Trophoblast cell (in vitro differentiated cells and primary cell): ENCODE data around the gene CHTF18.

Experiments
- DNase-seq, 2 donors: peaks; one replicate each; pipeline ENCODE4 v3.0.0-alpha.2; 2016
- H2AFZ ChIP-seq: 2 replicates; pipeline ENCODE4 v1.6.1; 2013; ENCODE audit warnings: low read length, moderate library complexity, mild to moderate bottlenecking; ENCODE audit not compliant: insufficient read depth, poor library complexity
- H2AK5ac ChIP-seq: 2 replicates; pipeline ENCODE4 v1.6.1; 2013; ENCODE audit warnings: mild to moderate bottlenecking, low read length
- H2BK120ac ChIP-seq: 2 replicates; pipeline ENCODE4 v1.6.1; 2013; ENCODE audit warnings: low read length, mild to moderate bottlenecking, moderate library complexity; ENCODE audit not compliant: insufficient read depth, poor library complexity
- H2BK12ac ChIP-seq: 2 replicates; pipeline ENCODE4 v1.6.1; 2013; ENCODE audit warnings: mild to moderate bottlenecking, low read length, moderate library complexity
- H2BK5ac ChIP-seq: 2 replicates; pipeline ENCODE4 v1.6.1; 2013; ENCODE audit warnings: low read length, low read depth, moderate library complexity, mild to moderate bottlenecking; ENCODE audit not compliant: poor library complexity
- H3K14ac ChIP-seq: 2 replicates; pipeline ENCODE4 v1.6.1; 2013; ENCODE audit warnings: mild to moderate bottlenecking, low read length
- H3K18ac ChIP-seq: 2 replicates; pipeline ENCODE4 v1.6.1; 2013; ENCODE audit warnings: mild to moderate bottlenecking, low read length
- H3K23ac ChIP-seq: 2 replicates; pipeline ENCODE4 v1.6.1; 2013; ENCODE audit warnings: low read length
- H3K27ac ChIP-seq: 2 replicates; pipeline ENCODE4 v1.5.1; 2013; ENCODE audit warnings: low read depth, mild to moderate bottlenecking, inconsistent platforms, low read length, moderate library complexity
- H3K27me3 ChIP-seq: 2 replicates; pipeline ENCODE4 v1.6.1; 2013; ENCODE audit warnings: inconsistent platforms, mild to moderate bottlenecking, low read length, moderate library complexity; ENCODE audit not compliant: insufficient read depth
- H3K36me3 ChIP-seq, 2 experiments: 1 replicate in 1 of 2; 2 replicates in 1 of 2; pipeline ENCODE4 v1.6.1; 2013; ENCODE audit warnings: low read length in 2 of 2, mild to moderate bottlenecking in 2 of 2, moderate library complexity in 1 of 2; ENCODE audit not compliant: insufficient read depth in 2 of 2, control insufficient read depth in 1 of 2
- H3K4ac ChIP-seq: 2 replicates; pipeline ENCODE4 v1.6.1; 2013; ENCODE audit warnings: low read depth, mild to moderate bottlenecking, low read length, moderate library complexity
- H3K4me1 ChIP-seq, 2 experiments: 1 replicate in 1 of 2; 2 replicates in 1 of 2; pipeline ENCODE4 v1.6.1; 2013; ENCODE audit warnings: low read length in 2 of 2, mild to moderate bottlenecking in 2 of 2, moderate library complexity in 1 of 2; ENCODE audit not compliant: insufficient read depth in 2 of 2, control insufficient read depth in 1 of 2
- H3K4me2 ChIP-seq: 2 replicates; pipeline ENCODE4 v1.6.1; 2013; ENCODE audit warnings: inconsistent platforms, mild to moderate bottlenecking, low read length, moderate library complexity
- H3K4me3 ChIP-seq: 2 replicates; pipeline ENCODE4 v1.5.1; 2013; ENCODE audit warnings: mild to moderate bottlenecking, low read depth, low read length, inconsistent platforms
- H3K79me1 ChIP-seq: one replicate; pipeline ENCODE4 v1.6.1; 2013; ENCODE audit warnings: low read length
- H3K79me2 ChIP-seq: 2 replicates; pipeline ENCODE4 v1.6.1; 2013; ENCODE audit warnings: low read length, mild to moderate bottlenecking; ENCODE audit not compliant: control insufficient read depth, insufficient read depth, poor library complexity
- H3K9ac ChIP-seq: 2 replicates; pipeline ENCODE4 v1.6.1; 2013; ENCODE audit warnings: mild to moderate bottlenecking, low read length
- H3K9me3 ChIP-seq: 2 replicates; pipeline ENCODE4 v1.6.1; 2013; ENCODE audit warnings: low read depth, mild to moderate bottlenecking, control low read depth, inconsistent platforms, low read length; ENCODE audit not compliant: insufficient read depth
- H4K12ac ChIP-seq: 2 replicates; pipeline ENCODE4 v1.6.1; 2013; ENCODE audit warnings: low read depth, mild to moderate bottlenecking, low read length, moderate library complexity
- H4K8ac ChIP-seq: 2 replicates; pipeline ENCODE4 v1.6.1; 2013; ENCODE audit warnings: low read depth, mild to moderate bottlenecking, low read length, moderate library complexity
- H4K91ac ChIP-seq: one replicate; pipeline ENCODE4 v1.6.1; 2013; ENCODE audit warnings: low read depth, mild to moderate bottlenecking, low read length, moderate library complexity
- WGBS: extraction: QIAGEN DNeasy Blood & Tissue Kit; methylation state at CpG from one replicate; pipeline ENCODE4 v1.1.7; 2013; ENCODE audit warnings: missing lambda C conversion rate; ENCODE audit not compliant: insufficient read length, insufficient coverage; ENCODE audit errors: extremely low coverage; 5-methylcytosine and 5-hydroxymethylcytosine counted together

CHTF18 gene

DNA sequence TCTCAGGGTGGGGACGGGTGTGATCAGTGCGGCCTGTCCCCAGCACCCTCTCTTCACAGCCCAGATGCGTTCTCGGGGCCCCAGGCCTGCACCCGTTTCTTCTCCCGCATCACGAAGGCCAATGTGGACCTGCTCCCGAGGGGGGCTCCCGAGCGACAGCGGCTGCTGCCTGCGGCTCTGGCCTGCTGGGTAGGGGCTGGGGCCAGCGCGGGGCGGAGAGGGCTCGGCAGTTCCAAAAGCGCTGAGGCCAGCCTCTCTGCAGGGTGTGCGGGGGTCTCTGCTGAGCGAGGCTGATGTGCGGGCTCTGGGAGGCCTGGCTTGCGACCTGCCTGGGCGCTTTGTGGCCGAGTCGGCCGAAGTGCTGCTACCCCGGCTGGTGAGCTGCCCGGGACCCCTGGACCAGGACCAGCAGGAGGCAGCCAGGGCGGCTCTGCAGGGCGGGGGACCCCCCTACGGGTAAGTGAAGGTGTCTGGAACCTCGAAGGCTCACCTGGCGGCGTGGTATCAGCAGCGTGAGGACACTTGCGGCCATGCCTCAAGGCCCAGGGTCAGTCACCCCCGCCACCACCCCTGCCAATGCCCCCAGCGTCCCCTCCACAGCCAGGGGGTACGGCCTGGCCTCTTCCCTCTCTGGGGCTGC lies 23.5 kb upstream of the CHTF18 start:
- Histone ChIP-seq H2BK120ac (no peak overlapping the region), H3K9me3 (peaks cover 4% of the 10 kb centered on the region), H3K18ac (no peak overlapping the region), H3K4me2 (no peak overlapping the region), H4K91ac (no peak overlapping the region), H3K36me3 (no peaks in the 10 kb centered on the region), H3K4me1 (peaks cover 7 to 9% of the 10 kb centered on the region in 2 experiments), H2BK12ac (no peak overlapping the region), H2AFZ (no peak overlapping the region), H3K27me3 (no peaks in the 10 kb centered on the region), H3K79me1 (no peaks in the 10 kb centered on the region), H3K27ac (no peak overlapping the region), H2BK5ac (no peak overlapping the region), H3K14ac (no peak overlapping the region), H4K8ac (no peak overlapping the region), H3K23ac (no peak overlapping the region), H3K79me2 (no peaks in the 10 kb centered on the region), H4K12ac (no peak overlapping the region), H3K4me3 (no peak overlapping the region), H3K4ac (no peak overlapping the region), H3K9ac (no peak overlapping the region), H2AK5ac (no peak overlapping the region)
- WGBS = no CpG with 5 or more reads among the region's 38 CpGs
- DNase-seq = no peak

DNA sequence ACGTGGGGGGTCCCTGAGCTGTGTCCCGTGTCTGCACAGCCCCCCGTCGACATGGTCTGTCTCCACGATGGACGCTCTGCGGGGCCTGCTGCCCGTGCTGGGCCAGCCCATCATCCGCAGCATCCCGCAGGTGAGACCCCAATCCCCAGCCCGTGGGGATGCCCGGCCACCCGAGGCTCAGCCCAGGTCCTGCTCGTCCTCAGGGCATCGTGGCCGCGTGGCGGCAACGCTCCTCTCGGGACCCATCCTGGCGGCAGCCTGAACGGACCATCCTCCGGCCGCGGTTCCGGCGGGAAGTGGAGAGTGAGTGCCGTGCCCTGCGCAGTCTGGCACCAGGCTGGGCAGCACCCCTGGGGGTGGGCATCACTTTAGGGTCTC lies 22.9 kb upstream of the CHTF18 start:
- no peak overlapping the region for H3K18ac ChIP-seq
- H3K4me1 ChIP-seq = peaks cover 2 to 4% of the 10 kb centered on the region in 2 experiments
- no peaks in the 10 kb centered on the region for H3K79me2 ChIP-seq
- no peaks in the 10 kb centered on the region for H3K79me1 ChIP-seq
- no peak overlapping the region for H3K23ac ChIP-seq
- no peaks in the 10 kb centered on the region for H3K27me3 ChIP-seq
- no peak overlapping the region for H3K4me2 ChIP-seq
- no peak overlapping the region for H4K12ac ChIP-seq
- no peak overlapping the region for H3K14ac ChIP-seq
- no peak overlapping the region for H4K91ac ChIP-seq
- no peak overlapping the region for H3K4ac ChIP-seq
- H2AK5ac ChIP-seq = no peak overlapping the region
- no peak overlapping the region for H3K27ac ChIP-seq
- no CpG with 5 or more reads among the region's 29 CpGs for WGBS
- no peaks in the 10 kb centered on the region for H3K36me3 ChIP-seq
- no peak for DNase-seq
- no peak overlapping the region for H4K8ac ChIP-seq
- no peak overlapping the region for H2BK12ac ChIP-seq
- H2BK120ac ChIP-seq = no peak overlapping the region
- H3K9ac ChIP-seq = no peak overlapping the region
- peaks cover 4% of the 10 kb centered on the region for H3K9me3 ChIP-seq
- H2BK5ac ChIP-seq = no peak overlapping the region
- H2AFZ ChIP-seq = no peak overlapping the region
- no peak overlapping the region for H3K4me3 ChIP-seq

DNA sequence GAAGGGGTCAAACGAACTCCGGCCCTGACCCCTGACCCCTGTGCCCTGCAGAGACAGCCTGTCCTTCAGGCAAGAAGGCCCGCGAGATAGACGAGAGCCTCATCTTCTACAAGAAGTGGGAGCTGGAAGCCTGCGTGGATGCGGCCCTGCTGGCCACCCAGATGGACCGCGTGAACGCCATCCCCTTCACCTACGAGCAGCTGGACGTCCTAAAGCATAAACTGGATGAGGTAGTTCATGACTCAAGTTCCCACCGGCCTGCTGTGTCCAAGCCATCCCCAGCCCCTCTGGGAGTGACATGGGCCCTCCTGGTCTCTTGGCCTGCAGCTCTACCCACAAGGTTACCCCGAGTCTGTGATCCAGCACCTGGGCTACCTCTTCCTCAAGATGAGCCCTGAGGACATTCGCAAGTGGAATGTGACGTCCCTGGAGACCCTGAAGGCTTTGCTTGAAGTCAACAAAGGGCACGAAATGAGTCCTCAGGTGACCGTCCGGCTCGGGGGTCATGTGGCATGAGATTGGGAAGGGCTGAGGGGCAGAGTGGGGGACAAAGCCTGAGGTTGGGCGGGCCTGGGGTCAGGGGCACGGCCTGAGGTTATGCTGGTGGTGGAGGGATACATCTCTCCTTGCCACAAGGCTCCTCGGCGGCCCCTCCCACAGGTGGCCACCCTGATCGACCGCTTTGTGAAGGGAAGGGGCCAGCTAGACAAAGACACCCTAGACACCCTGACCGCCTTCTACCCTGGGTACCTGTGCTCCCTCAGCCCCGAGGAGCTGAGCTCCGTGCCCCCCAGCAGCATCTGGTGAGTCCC lies 22.2 kb upstream of the CHTF18 start:
- Histone ChIP-seq H4K12ac (no peak overlapping the region), H4K8ac (no peak overlapping the region), H4K91ac (no peak overlapping the region), H3K36me3 (no peaks in the 10 kb centered on the region), H2AFZ (no peak overlapping the region), H2BK5ac (no peak overlapping the region), H3K9ac (no peak overlapping the region), H3K4me2 (no peak overlapping the region), H3K4me3 (no peak overlapping the region), H3K4me1 (no peaks in the 10 kb centered on the region), H2AK5ac (no peak overlapping the region), H3K23ac (no peak overlapping the region), H3K18ac (no peak overlapping the region), H3K27ac (no peak overlapping the region), H3K79me2 (no peaks in the 10 kb centered on the region), H2BK12ac (no peak overlapping the region), H3K27me3 (no peaks in the 10 kb centered on the region), H3K14ac (no peak overlapping the region), H3K9me3 (peaks cover 4% of the 10 kb centered on the region), H3K79me1 (no peaks in the 10 kb centered on the region), H3K4ac (no peak overlapping the region), H2BK120ac (no peak overlapping the region)
- no CpG with 5 or more reads among the region's 29 CpGs for WGBS
- DNase-seq = no peak

DNA sequence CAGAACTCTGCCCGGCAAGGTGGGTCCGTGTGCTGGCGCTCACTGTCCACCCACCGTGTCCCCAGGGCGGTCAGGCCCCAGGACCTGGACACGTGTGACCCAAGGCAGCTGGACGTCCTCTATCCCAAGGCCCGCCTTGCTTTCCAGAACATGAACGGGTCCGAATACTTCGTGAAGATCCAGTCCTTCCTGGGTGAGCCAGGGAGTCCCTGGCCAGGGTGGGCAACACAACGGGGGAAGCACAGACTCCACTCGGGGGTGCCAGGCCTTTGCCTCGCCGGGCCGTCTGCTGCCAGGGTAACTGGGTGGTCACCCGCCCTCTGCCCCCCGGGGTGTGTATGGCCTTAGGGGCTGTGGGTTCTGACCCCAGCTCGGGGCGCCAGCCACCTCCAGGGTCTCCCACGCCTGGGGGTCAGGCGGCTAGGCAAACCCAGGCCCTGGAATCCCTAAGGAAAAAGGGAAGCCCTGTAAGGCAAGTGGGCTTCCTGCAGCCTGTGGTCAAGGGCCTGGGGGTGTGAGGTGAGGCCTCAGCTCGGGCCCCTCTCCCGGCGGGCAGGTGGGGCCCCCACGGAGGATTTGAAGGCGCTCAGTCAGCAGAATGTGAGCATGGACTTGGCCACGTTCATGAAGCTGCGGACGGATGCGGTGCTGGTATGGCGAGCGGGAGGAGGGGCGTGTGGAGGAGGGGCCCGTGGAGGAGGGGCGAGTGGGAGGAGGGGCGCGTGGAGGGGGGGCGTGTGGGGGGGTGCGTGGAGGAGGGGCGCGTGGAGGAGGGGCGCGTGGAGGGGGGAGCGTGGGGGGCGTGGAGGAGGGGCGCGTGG lies 21.4 kb upstream of the CHTF18 start:
- no peaks in the 10 kb centered on the region for H3K4me1 ChIP-seq
- H3K9ac ChIP-seq = no peak overlapping the region
- peaks cover 4% of the 10 kb centered on the region for H3K9me3 ChIP-seq
- H3K18ac ChIP-seq = no peak overlapping the region
- DNase-seq = no peak
- no CpG with 5 or more reads among the region's 48 CpGs for WGBS
- H4K91ac ChIP-seq = no peak overlapping the region
- H4K8ac ChIP-seq = no peak overlapping the region
- H2AFZ ChIP-seq = no peak overlapping the region
- no peak overlapping the region for H3K4ac ChIP-seq
- no peak overlapping the region for H3K4me3 ChIP-seq
- H3K23ac ChIP-seq = no peak overlapping the region
- H3K79me2 ChIP-seq = no peaks in the 10 kb centered on the region
- H3K4me2 ChIP-seq = no peak overlapping the region
- no peak overlapping the region for H3K14ac ChIP-seq
- H4K12ac ChIP-seq = no peak overlapping the region
- H2BK5ac ChIP-seq = no peak overlapping the region
- H2BK120ac ChIP-seq = no peak overlapping the region
- H2BK12ac ChIP-seq = no peak overlapping the region
- no peak overlapping the region for H3K27ac ChIP-seq
- H3K36me3 ChIP-seq = no peaks in the 10 kb centered on the region
- H2AK5ac ChIP-seq = no peak overlapping the region
- H3K79me1 ChIP-seq = no peaks in the 10 kb centered on the region
- H3K27me3 ChIP-seq = no peaks in the 10 kb centered on the region
